ENCODE measurements around the gene ZFR. TPM values are rescaled to one million over a fixed set of nuclear protein-coding genes. Genes with fewer than 3 reads are reported as not detected.

Gene ZFR
- total RNA-seq, 1 donor from 2014 or later = 77.1 TPM

- no peak overlapping the region for H3K4me3 Mint-ChIP-seq (ENCODE audit: unreplicated experiment)
- no peaks in the 10 kb centered on the region for H3K27me3 Mint-ChIP-seq (ENCODE audit: low read depth)
- DNase-seq (ENCODE audit: low spot score) = no peak
- peaks cover 13% of the 10 kb centered on the region for H3K4me1 Mint-ChIP-seq (ENCODE audit: low read depth)
- H3K27ac Mint-ChIP-seq (ENCODE audit: unreplicated experiment) = no peak overlapping the region
- peaks cover 5% of the 10 kb centered on the region for H3K36me3 Mint-ChIP-seq (ENCODE audit: low read depth)
- peaks cover 6% of the 10 kb centered on the region for H3K9me3 Mint-ChIP-seq (ENCODE audit: low read depth)
- TF ChIP-seq CTCF (IDR thresholded peaks at IDR 0.05) = no peak
Measured at GRCh38 chr5:32320576-32320975, 124.0 kb downstream of the ZFR start.

GRCh38 chr5:32319926-32320543, 124.5 kb downstream of the ZFR start:
- no peak for DNase-seq (ENCODE audit: low spot score)
- H3K4me3 Mint-ChIP-seq (ENCODE audit: unreplicated experiment) = no peak overlapping the region
- no peak overlapping the region for H3K27ac Mint-ChIP-seq (ENCODE audit: unreplicated experiment)
- H3K36me3 Mint-ChIP-seq (ENCODE audit: low read depth) = peaks cover 5% of the 10 kb centered on the region
- no peaks in the 10 kb centered on the region for H3K27me3 Mint-ChIP-seq (ENCODE audit: low read depth)
- H3K9me3 Mint-ChIP-seq (ENCODE audit: low read depth) = peaks cover 6% of the 10 kb centered on the region
- no peak for TF ChIP-seq CTCF (IDR thresholded peaks at IDR 0.05)
- H3K4me1 Mint-ChIP-seq (ENCODE audit: low read depth) = peaks cover 10% of the 10 kb centered on the region

- Mint-ChIP-seq H3K36me3 (ENCODE audit: low read depth) (peaks cover 5% of the 10 kb centered on the region), H3K9me3 (ENCODE audit: low read depth) (peaks cover 6% of the 10 kb centered on the region), H3K4me1 (ENCODE audit: low read depth) (peaks cover 3% of the 10 kb centered on the region), H3K27me3 (ENCODE audit: low read depth) (no peaks in the 10 kb centered on the region), H3K27ac (ENCODE audit: unreplicated experiment) (no peak overlapping the region), H3K4me3 (ENCODE audit: unreplicated experiment) (no peak overlapping the region)
- no peak for TF ChIP-seq CTCF (IDR thresholded peaks at IDR 0.05)
- DNase-seq (ENCODE audit: low spot score) = no peak
Measured at GRCh38 chr5:32319392-32319791, 125.1 kb downstream of the ZFR start.

GRCh38 chr5:32317041-32317440, 127.5 kb downstream of the ZFR start:
- peaks cover 5% of the 10 kb centered on the region for H3K36me3 Mint-ChIP-seq (ENCODE audit: low read depth)
- H3K27ac Mint-ChIP-seq (ENCODE audit: unreplicated experiment) = no peak overlapping the region
- TF ChIP-seq CTCF (IDR thresholded peaks at IDR 0.05) = no peak
- peaks cover 6% of the 10 kb centered on the region for H3K9me3 Mint-ChIP-seq (ENCODE audit: low read depth)
- no peak overlapping the region for H3K4me3 Mint-ChIP-seq (ENCODE audit: unreplicated experiment)
- H3K4me1 Mint-ChIP-seq (ENCODE audit: low read depth) = peaks cover 4% of the 10 kb centered on the region
- no peaks in the 10 kb centered on the region for H3K27me3 Mint-ChIP-seq (ENCODE audit: low read depth)
- no peak for DNase-seq (ENCODE audit: low spot score)

- H3K36me3 Mint-ChIP-seq (ENCODE audit: low read depth) = no peaks in the 10 kb centered on the region
- H3K27me3 Mint-ChIP-seq (ENCODE audit: low read depth) = no peaks in the 10 kb centered on the region
- H3K4me1 Mint-ChIP-seq (ENCODE audit: low read depth) = peaks cover 17% of the 10 kb centered on the region
- DNase-seq (ENCODE audit: low spot score) = no peak
- TF ChIP-seq CTCF (IDR thresholded peaks at IDR 0.05) = no peak
- no peaks in the 10 kb centered on the region for H3K9me3 Mint-ChIP-seq (ENCODE audit: low read depth)
- H3K27ac Mint-ChIP-seq (ENCODE audit: unreplicated experiment) = no peak overlapping the region
- H3K4me3 Mint-ChIP-seq (ENCODE audit: unreplicated experiment) = no peak overlapping the region
Measured at GRCh38 chr5:32315221-32316014, 129.1 kb downstream of the ZFR start.

All from chondrocyte (in vitro differentiated cells).